ENCODE results near the gene STAM.

Gene STAM

GRCh38 chr10:17673471-17674061 lies 29.6 kb downstream of the STAM start:
- FAIRE-seq: no peak
- DNase-seq (ENCODE audit: insufficient read length, low spot score): no peak

GRCh38 chr10:17674566-17674965 lies 30.6 kb downstream of the STAM start:
- FAIRE-seq (no peak), DNase-seq (ENCODE audit: insufficient read length, low spot score) (no peak)
- no peak for TF ChIP-seq CTCF (IDR thresholded peaks at IDR 0.05; ENCODE audit: insufficient read depth, missing control alignments)

More at GRCh38 chr10:17673471-17674061, 29.6 kb downstream of the STAM start:
- TF ChIP-seq CTCF (IDR thresholded peaks at IDR 0.05; ENCODE audit: insufficient read depth, missing control alignments): no peak

- FAIRE-seq (peak; percentile 41), DNase-seq (ENCODE audit: insufficient read length, low spot score) (no peak)
- TF ChIP-seq CTCF (IDR thresholded peaks at IDR 0.05; ENCODE audit: insufficient read depth, missing control alignments): no peak
These were observed 31.7 kb downstream of the STAM start for GRCh38 chr10:17675638-17676037.

- TF ChIP-seq CTCF (IDR thresholded peaks at IDR 0.05; ENCODE audit: insufficient read depth, missing control alignments): no peak
- FAIRE-seq (no peak), DNase-seq (ENCODE audit: insufficient read length, low spot score) (no peak)
These were observed 33.0 kb downstream of the STAM start for GRCh38 chr10:17676919-17677318.

GRCh38 chr10:17682236-17682946 lies 38.4 kb downstream of the STAM start:
- no peak for TF ChIP-seq CTCF (IDR thresholded peaks at IDR 0.05; ENCODE audit: insufficient read depth, missing control alignments)
- no peak for FAIRE-seq

GRCh38 chr10:17683541-17683940 lies 39.6 kb downstream of the STAM start:
- FAIRE-seq (no peak), DNase-seq (ENCODE audit: insufficient read length, low spot score) (no peak)
- no peak for TF ChIP-seq CTCF (IDR thresholded peaks at IDR 0.05; ENCODE audit: insufficient read depth, missing control alignments)

More at GRCh38 chr10:17682236-17682946, 38.4 kb downstream of the STAM start:
- no peak for DNase-seq (ENCODE audit: insufficient read length, low spot score)

- FAIRE-seq (no peak), DNase-seq (ENCODE audit: insufficient read length, low spot score) (no peak)
- no peak for TF ChIP-seq CTCF (IDR thresholded peaks at IDR 0.05; ENCODE audit: insufficient read depth, missing control alignments)
These were observed 40.6 kb downstream of the STAM start for GRCh38 chr10:17684537-17684936.

All from D721Med (cell line).